T-helper 9 cell (primary cell): ENCODE measurements around the gene UNCX.

Experiments
- DNase-seq: peaks from one replicate; pipeline ENCODE4 v3.0.0-alpha.2; 2020

Gene UNCX

GRCh38 chr7:1233333-1234048 lies 819 bp downstream of the UNCX start:
- no peak for DNase-seq

- DNase-seq, result no peak
These were observed 1.6 kb downstream of the UNCX start for GRCh38 chr7:1234049-1234880.

- no peak for DNase-seq
These were observed 2.3 kb downstream of the UNCX start for GRCh38 chr7:1234881-1235500.

- DNase-seq, result no peak
These were observed 2.9 kb downstream of the UNCX start for GRCh38 chr7:1235501-1236131.

GRCh38 chr7:1236132-1236661 lies 3.5 kb downstream of the UNCX start:
- DNase-seq, result no peak

DNA sequence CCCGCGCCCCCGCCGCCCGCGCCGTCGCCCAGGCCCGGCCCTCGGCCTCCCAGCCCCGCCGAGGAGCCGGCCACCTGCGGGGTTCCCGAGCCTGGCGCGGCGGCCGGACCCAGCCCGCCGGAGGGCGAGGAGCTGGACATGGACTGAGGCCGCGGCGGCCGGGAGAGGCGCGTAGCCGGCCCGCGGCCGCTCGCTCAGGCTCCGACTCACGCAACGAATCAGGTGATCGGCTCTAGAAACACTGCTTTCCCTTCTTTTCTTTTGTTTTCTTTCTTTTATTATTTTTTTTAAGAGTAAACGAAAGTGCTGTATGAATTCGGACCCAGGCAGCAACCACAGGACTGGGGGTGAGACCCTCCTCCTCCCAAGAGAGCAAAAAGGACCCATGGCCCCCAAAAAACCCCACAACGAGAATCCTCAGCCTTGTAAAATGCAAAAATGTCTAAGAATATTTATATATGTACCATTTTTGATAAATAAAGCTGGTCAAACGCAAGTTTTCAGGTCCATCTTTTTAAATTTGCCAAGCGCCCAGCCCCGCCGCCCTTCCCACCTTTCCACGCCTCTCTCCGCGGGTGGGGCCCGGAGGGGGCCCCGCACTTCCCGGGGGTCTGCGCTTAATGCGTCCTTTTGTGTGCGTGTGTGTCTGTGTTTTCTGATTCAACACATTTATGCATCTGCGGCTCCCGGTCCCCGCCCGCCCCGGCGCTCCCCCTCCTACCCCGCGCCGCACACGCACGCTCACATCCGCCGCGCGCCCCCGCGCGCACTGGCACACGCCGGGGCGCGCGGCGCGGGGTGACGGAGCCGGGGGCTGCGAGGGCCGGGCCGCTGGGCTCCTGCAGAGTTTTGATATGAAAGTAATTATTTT lies 4.4 kb downstream of the UNCX start:
- DNase-seq, result no peak

- DNase-seq, result no peak
These were observed 5.1 kb downstream of the UNCX start for GRCh38 chr7:1237704-1238255.

GRCh38 chr7:1238450-1238882 lies 5.8 kb downstream of the UNCX start:
- no peak for DNase-seq

DNA sequence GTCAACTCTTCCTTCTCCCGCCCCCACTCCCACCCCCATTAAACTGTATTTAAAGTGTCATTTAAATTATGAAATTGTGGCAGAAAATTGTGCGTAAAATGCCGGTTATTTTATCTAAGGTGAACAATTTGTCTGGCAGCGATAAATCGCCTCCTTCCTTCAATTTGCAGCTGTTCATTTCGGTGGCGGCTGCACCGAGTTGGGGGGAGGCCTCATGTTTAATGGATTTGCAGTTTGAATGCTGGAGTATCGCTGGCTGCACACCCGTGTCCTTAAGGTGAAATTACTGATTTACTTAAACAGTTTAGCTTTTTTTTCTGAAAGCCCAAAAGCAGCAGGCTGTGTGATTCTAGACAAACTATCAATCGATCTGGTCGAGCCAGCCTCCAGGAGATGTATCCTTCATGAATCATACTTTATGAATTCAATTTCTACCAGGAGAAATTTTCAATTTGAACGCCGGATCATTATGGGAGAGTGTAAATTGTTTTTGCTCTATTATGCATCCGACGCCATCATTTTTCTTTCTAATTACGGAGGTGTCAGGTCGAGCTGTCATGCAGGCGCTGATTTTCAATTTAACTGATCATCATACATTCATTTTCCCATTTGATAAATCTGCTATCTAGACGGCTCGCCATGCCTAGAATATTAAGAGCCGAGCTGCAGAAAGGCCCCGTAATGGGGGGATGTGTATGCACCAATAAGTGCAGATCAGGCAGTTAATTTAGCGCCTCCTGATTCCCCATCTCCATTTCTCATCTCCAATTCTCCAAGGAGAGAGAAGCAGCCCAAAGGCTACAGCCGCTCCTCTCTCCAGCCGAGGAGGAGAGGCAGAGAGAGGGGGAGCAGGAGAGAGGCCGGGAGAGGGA lies 6.5 kb downstream of the UNCX start:
- DNase-seq, result no peak

- no peak for DNase-seq
These were observed 7.3 kb downstream of the UNCX start for GRCh38 chr7:1239803-1240516.

DNA sequence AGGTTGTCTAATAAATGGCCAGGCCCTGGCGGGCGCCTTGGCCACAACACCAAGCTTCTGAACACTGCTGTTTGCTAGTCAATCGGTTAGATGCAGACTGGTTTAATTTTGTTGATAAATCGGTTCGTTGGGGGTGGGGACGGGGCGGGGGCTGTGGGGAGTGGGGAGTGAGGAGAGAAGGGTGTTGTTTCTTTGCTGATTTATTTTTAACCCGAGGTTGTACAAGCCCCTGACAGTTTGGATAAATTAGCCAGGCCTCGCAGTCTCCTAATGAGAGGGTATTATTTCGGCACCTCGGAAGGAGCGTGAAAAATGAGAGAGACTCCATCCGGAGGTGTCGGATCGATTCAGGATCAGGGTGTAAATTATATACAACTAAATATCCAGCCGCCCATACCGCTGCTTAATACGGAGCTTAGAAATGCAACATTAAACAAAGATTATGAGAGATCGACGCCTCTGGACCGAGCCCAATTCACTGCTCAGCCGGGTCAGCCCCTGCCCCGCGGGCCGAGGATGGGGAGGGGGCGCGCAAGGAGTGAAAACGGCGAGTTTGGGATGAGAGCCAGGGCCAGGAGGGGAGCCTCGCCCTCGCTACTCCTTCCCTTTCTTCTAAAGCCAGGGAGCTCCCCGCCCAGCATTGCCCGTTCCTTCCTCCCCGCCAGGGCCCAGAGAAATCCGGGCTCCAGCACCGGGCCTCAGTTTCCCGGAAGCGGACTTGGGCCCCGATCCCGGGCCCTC lies 8.0 kb downstream of the UNCX start:
- no peak for DNase-seq

DNA sequence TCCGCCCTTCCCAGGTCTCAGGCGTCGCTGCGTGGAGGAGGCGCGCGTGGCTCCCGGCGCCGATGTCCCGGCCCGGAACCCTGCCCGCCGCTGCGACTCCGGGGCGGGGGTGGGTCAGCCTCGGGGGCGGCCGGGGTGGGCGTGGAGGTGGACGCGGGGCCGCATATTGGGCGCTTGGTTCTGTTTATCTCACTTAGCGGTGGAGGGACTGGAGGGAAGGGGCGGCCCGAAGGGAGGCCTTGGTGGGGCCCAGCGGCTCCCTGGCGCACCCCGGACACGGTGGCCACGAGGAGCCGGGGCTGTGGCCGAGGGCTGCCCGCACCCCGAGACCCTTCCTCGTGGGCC lies 8.6 kb downstream of the UNCX start:
- no peak for DNase-seq

- no peak for DNase-seq
These were observed 9.1 kb downstream of the UNCX start for GRCh38 chr7:1241603-1242255.

DNA sequence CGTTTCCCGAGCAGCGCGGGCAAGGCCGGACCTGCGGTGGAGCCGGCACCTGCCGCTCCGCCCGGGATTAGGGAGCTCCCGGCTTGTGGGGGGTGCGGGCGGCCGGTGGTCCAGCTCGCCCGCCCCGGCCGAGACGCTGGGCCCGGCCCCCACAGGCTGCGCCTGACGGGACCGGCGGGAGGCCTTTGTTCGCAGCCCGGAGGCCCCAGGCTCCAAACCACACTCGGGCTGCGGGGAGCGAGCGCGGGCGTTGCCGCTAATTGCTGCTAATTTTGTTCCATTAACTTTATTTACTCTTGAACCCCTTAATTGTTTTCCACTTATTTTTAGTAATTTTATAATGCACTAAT lies 9.6 kb downstream of the UNCX start:
- no peak for DNase-seq

- DNase-seq, result no peak
These were observed 10.1 kb downstream of the UNCX start for GRCh38 chr7:1242606-1243289.

GRCh38 chr7:1243290-1243963 lies 10.8 kb downstream of the UNCX start:
- no peak for DNase-seq

DNA sequence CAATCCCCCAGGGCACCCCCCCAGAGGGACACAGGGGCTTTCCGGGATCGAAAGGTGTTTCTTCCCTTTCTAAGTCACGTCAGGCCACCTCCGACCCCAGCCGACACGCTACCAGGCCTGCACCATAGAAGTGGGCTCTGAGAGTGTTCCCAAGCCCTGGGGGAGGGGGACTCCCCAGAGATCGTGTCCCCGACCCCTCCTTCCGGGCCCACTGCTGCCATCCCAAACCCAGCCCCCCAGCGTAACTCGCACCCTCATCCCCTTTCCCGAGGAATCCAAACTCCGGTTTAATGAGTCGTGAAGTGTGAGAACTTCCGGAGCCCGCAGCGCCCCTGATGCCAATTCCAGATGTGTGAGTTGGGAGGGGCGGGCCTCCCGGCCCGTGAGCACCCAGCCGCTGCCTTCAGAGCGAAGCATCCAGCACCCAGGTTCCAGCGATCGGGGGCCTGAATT lies 11.3 kb downstream of the UNCX start:
- DNase-seq, result no peak
